Transverse colon (tissue), 4 donors: ENCODE measurements around the gene ITGAE. TPM values are rescaled to one million over a fixed set of nuclear protein-coding genes. Genes with fewer than 3 reads are reported as not detected.
A peak's percentile ranks its signal among the peaks of the same experiment; 100 is the strongest.
"Not testable (repeated sequence)": the region's sequence is repeated elsewhere in the genome, so short reads cannot be mapped to it uniquely, and the experiment has no call there.

Experiments
- DNase-seq: peaks from one replicate; pipeline ENCODE4 v3.0.0-alpha.2; 2019
- H3K27ac ChIP-seq, 4 donors: fragments of 200-600 bp; sonication (generic); 2 replicates each; pipeline ENCODE4 v1.5.1; 2016 to 2018; ENCODE audit warnings: inconsistent platforms in 4 of 4
- H3K27me3 ChIP-seq: fragments of 200-600 bp; sonication (generic); 2 replicates; pipeline ENCODE4 v1.5.1; 2017; ENCODE audit warnings: inconsistent platforms
- H3K36me3 ChIP-seq, 4 donors: fragments of 200-600 bp; sonication (generic); 2 replicates each; pipeline ENCODE4 v1.5.1; 2017 to 2019; ENCODE audit warnings: inconsistent platforms in 4 of 4
- H3K4me1 ChIP-seq, 4 donors: fragments of 200-600 bp; sonication (generic); 2 replicates each; pipeline ENCODE4 v1.5.1; 2017 to 2020; ENCODE audit warnings: inconsistent platforms in 4 of 4
- H3K4me3 ChIP-seq, 4 donors: fragments of 200-600 bp; sonication (generic); 1 replicate in 1 of 4; 2 replicates in 3 of 4; pipeline versions ENCODE4 v1.5.1 to v1.6.1; 2017 to 2019; ENCODE audit warnings: inconsistent platforms in 4 of 4
- H3K9me3 ChIP-seq, 2 donors: fragments of 200-600 bp; sonication (generic); 2 replicates each; pipeline ENCODE4 v1.5.1; 2017 to 2019; ENCODE audit warnings: inconsistent platforms in 2 of 2
- EP300 ChIP-seq: sonication (generic); formaldehyde crosslinking; IDR thresholded peaks from one replicate; pipeline ENCODE4 v1.6.1; 2017; ENCODE audit warnings: antibody characterized with exemption, low read depth
- POLR2A ChIP-seq: fragments of 450-650 bp; IDR thresholded peaks from one replicate; pipeline ENCODE4 v1.6.1; 2016; ENCODE audit warnings: antibody characterized with exemption, mild to moderate bottlenecking, moderate library complexity
- POLR2AphosphoS5 ChIP-seq, 3 donors: sonication (generic); formaldehyde crosslinking; IDR thresholded peaks; one replicate each; pipeline ENCODE4 v1.6.1; 2016; ENCODE audit warnings: antibody characterized with exemption in 3 of 3
- WGBS, 2 donors: methylation state at CpG; one replicate each; pipeline ENCODE4 v1.1.5; 2018; ENCODE audit warnings: low coverage in 1 of 2; 5-methylcytosine and 5-hydroxymethylcytosine counted together
- in situ Hi-C, 4 donors: fragments of 200-750 bp; cut with MboI; loops; one replicate each; pipeline versions ENCODE4 v1.15.0 to v1.15.1; 2017; ENCODE audit warnings: low sequenced_read_pairs in 3 of 4, low pct_ligation_motif_present in 1 of 4, low pct_unique_long_range_greater_than_20kb in 1 of 4
- intact Hi-C: fragments of 100-400 bp; cut with DNase I; formaldehyde crosslinking; loops from one replicate; pipeline ENCODE4 v1.15.1; 2023; ENCODE audit warnings: low total_unique reads
- total RNA-seq, 4 donors: library from RNA; depleted of rRNA; stranded (reverse); fragments of >200 nt; gene quantifications; one replicate each; pipeline ENCODE4 v1.1.0, GENCODE V29; 2016
- TF ChIP-seq, protein P1 (sequence below), 5 experiments: fragments of 200-600 bp in 3 of 5; fragments of 450-650 bp in 2 of 5; sonication (generic) in 3 of 5; IDR thresholded peaks; 1 replicate in 2 of 5; 2 replicates in 3 of 5; pipeline ENCODE4 v1.5.1; 2016 to 2017; ENCODE audit warnings: antibody characterized with exemption in 5 of 5, inconsistent platforms in 3 of 5, mild to moderate bottlenecking in 2 of 5, moderate library complexity in 1 of 5

ITGAE gene
- total RNA-seq, 4 donors from 2014 or later, result 2.8 to 23.1 (median 14.5) TPM

- Histone ChIP-seq H3K4me1 (peaks cover 0 to 25% (median 13%) of the 10 kb centered on the region in 4 donors), H3K27me3 (no peaks in the 10 kb centered on the region), H3K36me3 (no peaks in the 10 kb centered on the region), H3K27ac (peak overlapping the region in 2 of 4 donors; percentile 95 to 97), H3K9me3 (no peaks in the 10 kb centered on the region), H3K4me3 (peak overlapping the region in 2 of 4 donors; percentile 82 to 99)
- intact Hi-C loops, result no loop called here
- WGBS, 2 donors, result 46 to 68% methylated on average over 11 to 17 of the region's 17 CpGs
- DNase-seq, result no peak
- TF ChIP-seq EP300 (no peak), POLR2A (no peak), POLR2AphosphoS5 (IDR thresholded peaks at IDR 0.05) (no peak)
- TF ChIP-seq, protein P1, sequence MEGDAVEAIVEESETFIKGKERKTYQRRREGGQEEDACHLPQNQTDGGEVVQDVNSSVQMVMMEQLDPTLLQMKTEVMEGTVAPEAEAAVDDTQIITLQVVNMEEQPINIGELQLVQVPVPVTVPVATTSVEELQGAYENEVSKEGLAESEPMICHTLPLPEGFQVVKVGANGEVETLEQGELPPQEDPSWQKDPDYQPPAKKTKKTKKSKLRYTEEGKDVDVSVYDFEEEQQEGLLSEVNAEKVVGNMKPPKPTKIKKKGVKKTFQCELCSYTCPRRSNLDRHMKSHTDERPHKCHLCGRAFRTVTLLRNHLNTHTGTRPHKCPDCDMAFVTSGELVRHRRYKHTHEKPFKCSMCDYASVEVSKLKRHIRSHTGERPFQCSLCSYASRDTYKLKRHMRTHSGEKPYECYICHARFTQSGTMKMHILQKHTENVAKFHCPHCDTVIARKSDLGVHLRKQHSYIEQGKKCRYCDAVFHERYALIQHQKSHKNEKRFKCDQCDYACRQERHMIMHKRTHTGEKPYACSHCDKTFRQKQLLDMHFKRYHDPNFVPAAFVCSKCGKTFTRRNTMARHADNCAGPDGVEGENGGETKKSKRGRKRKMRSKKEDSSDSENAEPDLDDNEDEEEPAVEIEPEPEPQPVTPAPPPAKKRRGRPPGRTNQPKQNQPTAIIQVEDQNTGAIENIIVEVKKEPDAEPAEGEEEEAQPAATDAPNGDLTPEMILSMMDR (IDR thresholded peaks at IDR 0.05), result no peak
- in situ Hi-C loops, result loop anchor here in 2 of 4 donors (25.0 kb wide), 1 partner anchor 109 kb away; no protein-coding TSS in a partner anchor
These were observed 45.6 kb upstream of the ITGAE start for GRCh38 chr17:3846437-3847164.

DNA sequence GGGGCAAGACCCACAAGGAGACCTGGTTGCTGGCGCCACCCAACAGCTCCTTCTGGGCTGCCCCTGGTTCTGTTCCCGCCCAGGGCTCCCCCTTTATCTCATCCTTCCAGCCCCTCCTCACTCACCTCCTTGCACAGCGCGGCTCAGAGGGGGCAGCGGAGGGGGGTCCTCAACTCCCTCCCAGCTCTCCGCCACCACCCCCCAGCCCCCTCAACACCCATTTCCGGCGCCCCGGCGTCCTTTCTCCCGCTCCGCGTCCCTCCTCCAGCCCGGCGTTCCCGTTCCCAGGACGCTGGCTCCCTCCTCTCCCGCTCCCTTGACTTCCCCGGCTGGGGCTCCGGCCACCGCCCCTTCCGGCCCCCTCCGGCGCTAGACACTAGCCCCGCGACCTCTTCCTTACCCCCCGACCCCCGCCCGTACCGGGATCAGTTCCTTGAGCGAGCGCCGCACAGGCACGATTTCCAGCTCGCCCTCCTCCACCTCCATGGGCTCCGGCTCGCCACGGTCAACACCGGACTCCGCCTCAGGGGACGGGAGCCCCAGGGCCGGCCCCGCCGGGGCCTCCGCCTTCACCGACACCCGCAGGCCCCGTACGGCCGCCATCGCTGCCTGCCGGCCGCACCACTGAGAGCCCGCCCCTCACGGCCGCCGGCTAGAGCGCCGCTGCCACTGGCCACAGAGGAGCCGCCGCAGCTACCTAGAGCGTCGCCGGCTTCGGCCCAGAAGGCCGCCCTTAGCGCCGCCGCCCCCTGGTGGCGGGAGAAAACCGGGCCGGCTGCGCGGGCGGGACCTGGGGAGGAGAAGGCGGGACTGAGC, 44.8 kb upstream of the ITGAE start, which contains the start of gene NCBP3:
NCBP3 (minus strand) TSS at position 626 of the 816 bp plus-strand sequence; CDS start at position 603, 23 bp downstream.
- H3K27me3 ChIP-seq, result no peaks in the 10 kb centered on the region
- 0 to 1% methylated on average over 2 to 73 of the region's 76 CpGs for WGBS, 2 donors
- peak within 1 kb of the TSS; percentile 85 to 97 (median 93) for H3K27ac ChIP-seq
- peak; percentile 88 to 94 (median 91) for TF ChIP-seq POLR2AphosphoS5 (IDR thresholded peaks at IDR 0.05)
- TF ChIP-seq, protein P1 (IDR thresholded peaks at IDR 0.05), result peak; percentile 88 to 98 (median 97)
- TF ChIP-seq POLR2A, result peak; percentile 93
- TF ChIP-seq EP300, result no peak
- no peaks in the 10 kb centered on the region for H3K9me3 ChIP-seq
- H3K36me3 ChIP-seq, result peaks cover 0 to under 1% (median 0%) of the 10 kb centered on the region in 4 donors
- H3K4me1 ChIP-seq, result peaks cover 0 to 25% (median 13%) of the 10 kb centered on the region in 4 donors
- intact Hi-C loops, result no loop called here
- DNase-seq, result peak; percentile 93
- in situ Hi-C loops, result loop anchor here in 2 of 4 donors (25.0 kb wide), 1 partner anchor 109 kb away; no protein-coding TSS in a partner anchor
- peak within 1 kb of the TSS; percentile 73 to 99 (median 89) for H3K4me3 ChIP-seq

GRCh38 chr17:3845291-3845620, 44.3 kb upstream of the ITGAE start:
- intact Hi-C loops (no loop called here), in situ Hi-C loops (loop anchor here in 2 of 4 donors (25.0 kb wide), 1 partner anchor 108 kb away; no protein-coding TSS in a partner anchor)
- Histone ChIP-seq H3K27ac (peak overlapping the region; percentile 85 to 97 (median 93)), H3K4me3 (peak overlapping the region; percentile 73 to 99 (median 89)), H3K27me3 (no peaks in the 10 kb centered on the region), H3K9me3 (no peaks in the 10 kb centered on the region), H3K36me3 (peaks cover 0 to 6% (median under 1%) of the 10 kb centered on the region in 4 donors), H3K4me1 (peaks cover 0 to 25% (median 13%) of the 10 kb centered on the region in 4 donors)
- TF ChIP-seq EP300 (no peak), POLR2A (no peak), POLR2AphosphoS5 (IDR thresholded peaks at IDR 0.05) (no peak)
- TF ChIP-seq, protein P1 (IDR thresholded peaks at IDR 0.05), result no peak
- 5% methylated on average over 7 of the region's 8 CpGs; no CpG with 5 or more reads in 1 of the 2 donors for WGBS, 2 donors
- peak; percentile 24 for DNase-seq

GRCh38 chr17:3844556-3844955, 43.6 kb upstream of the ITGAE start:
- DNase-seq, intact Hi-C loops, H3K9me3 ChIP-seq, H3K4me3 ChIP-seq, H3K27me3 ChIP-seq: not testable (repeated sequence)
- in situ Hi-C loops, result loop anchor here in 2 of 4 donors (25.0 kb wide), 1 partner anchor 107 kb away; no protein-coding TSS in a partner anchor
- H3K27ac ChIP-seq, result peak overlapping the region in 1 of 4 donors; percentile 15
- H3K4me1 ChIP-seq, result peaks cover 0 to 25% (median 13%) of the 10 kb centered on the region in 4 donors
- H3K36me3 ChIP-seq, result peaks cover 0 to 13% (median 3%) of the 10 kb centered on the region in 4 donors
- 89 to 95% methylated on average over 14 to 19 of the region's 19 CpGs for WGBS, 2 donors
